Trophoblast cell (in vitro differentiated cells and primary cell): ENCODE results near the gene KIF3A.
A peak's percentile ranks its signal among the peaks of the same experiment; 100 is the strongest.

ENCODE experiments used
- DNase-seq, 2 donors: peaks; one replicate each; pipeline ENCODE4 v3.0.0-alpha.2; 2016
- H2AFZ ChIP-seq: 2 replicates; pipeline ENCODE4 v1.6.1; 2013; ENCODE audit warnings: low read length, moderate library complexity, mild to moderate bottlenecking; ENCODE audit not compliant: insufficient read depth, poor library complexity
- H2AK5ac ChIP-seq: 2 replicates; pipeline ENCODE4 v1.6.1; 2013; ENCODE audit warnings: mild to moderate bottlenecking, low read length
- H2BK120ac ChIP-seq: 2 replicates; pipeline ENCODE4 v1.6.1; 2013; ENCODE audit warnings: low read length, mild to moderate bottlenecking, moderate library complexity; ENCODE audit not compliant: insufficient read depth, poor library complexity
- H2BK12ac ChIP-seq: 2 replicates; pipeline ENCODE4 v1.6.1; 2013; ENCODE audit warnings: mild to moderate bottlenecking, low read length, moderate library complexity
- H2BK5ac ChIP-seq: 2 replicates; pipeline ENCODE4 v1.6.1; 2013; ENCODE audit warnings: low read length, low read depth, moderate library complexity, mild to moderate bottlenecking; ENCODE audit not compliant: poor library complexity
- H3K14ac ChIP-seq: 2 replicates; pipeline ENCODE4 v1.6.1; 2013; ENCODE audit warnings: mild to moderate bottlenecking, low read length
- H3K18ac ChIP-seq: 2 replicates; pipeline ENCODE4 v1.6.1; 2013; ENCODE audit warnings: mild to moderate bottlenecking, low read length
- H3K23ac ChIP-seq: 2 replicates; pipeline ENCODE4 v1.6.1; 2013; ENCODE audit warnings: low read length
- H3K27ac ChIP-seq: 2 replicates; pipeline ENCODE4 v1.5.1; 2013; ENCODE audit warnings: low read depth, mild to moderate bottlenecking, inconsistent platforms, low read length, moderate library complexity
- H3K27me3 ChIP-seq: 2 replicates; pipeline ENCODE4 v1.6.1; 2013; ENCODE audit warnings: inconsistent platforms, mild to moderate bottlenecking, low read length, moderate library complexity; ENCODE audit not compliant: insufficient read depth
- H3K36me3 ChIP-seq, 2 experiments: 1 replicate in 1 of 2; 2 replicates in 1 of 2; pipeline ENCODE4 v1.6.1; 2013; ENCODE audit warnings: low read length in 2 of 2, mild to moderate bottlenecking in 2 of 2, moderate library complexity in 1 of 2; ENCODE audit not compliant: insufficient read depth in 2 of 2, control insufficient read depth in 1 of 2
- H3K4ac ChIP-seq: 2 replicates; pipeline ENCODE4 v1.6.1; 2013; ENCODE audit warnings: low read depth, mild to moderate bottlenecking, low read length, moderate library complexity
- H3K4me1 ChIP-seq, 2 experiments: 1 replicate in 1 of 2; 2 replicates in 1 of 2; pipeline ENCODE4 v1.6.1; 2013; ENCODE audit warnings: low read length in 2 of 2, mild to moderate bottlenecking in 2 of 2, moderate library complexity in 1 of 2; ENCODE audit not compliant: insufficient read depth in 2 of 2, control insufficient read depth in 1 of 2
- H3K4me2 ChIP-seq: 2 replicates; pipeline ENCODE4 v1.6.1; 2013; ENCODE audit warnings: inconsistent platforms, mild to moderate bottlenecking, low read length, moderate library complexity
- H3K4me3 ChIP-seq: 2 replicates; pipeline ENCODE4 v1.5.1; 2013; ENCODE audit warnings: mild to moderate bottlenecking, low read depth, low read length, inconsistent platforms
- H3K79me1 ChIP-seq: one replicate; pipeline ENCODE4 v1.6.1; 2013; ENCODE audit warnings: low read length
- H3K79me2 ChIP-seq: 2 replicates; pipeline ENCODE4 v1.6.1; 2013; ENCODE audit warnings: low read length, mild to moderate bottlenecking; ENCODE audit not compliant: control insufficient read depth, insufficient read depth, poor library complexity
- H3K9ac ChIP-seq: 2 replicates; pipeline ENCODE4 v1.6.1; 2013; ENCODE audit warnings: mild to moderate bottlenecking, low read length
- H3K9me3 ChIP-seq: 2 replicates; pipeline ENCODE4 v1.6.1; 2013; ENCODE audit warnings: low read depth, mild to moderate bottlenecking, control low read depth, inconsistent platforms, low read length; ENCODE audit not compliant: insufficient read depth
- H4K12ac ChIP-seq: 2 replicates; pipeline ENCODE4 v1.6.1; 2013; ENCODE audit warnings: low read depth, mild to moderate bottlenecking, low read length, moderate library complexity
- H4K8ac ChIP-seq: 2 replicates; pipeline ENCODE4 v1.6.1; 2013; ENCODE audit warnings: low read depth, mild to moderate bottlenecking, low read length, moderate library complexity
- H4K91ac ChIP-seq: one replicate; pipeline ENCODE4 v1.6.1; 2013; ENCODE audit warnings: low read depth, mild to moderate bottlenecking, low read length, moderate library complexity
- WGBS: extraction: QIAGEN DNeasy Blood & Tissue Kit; methylation state at CpG from one replicate; pipeline ENCODE4 v1.1.7; 2013; ENCODE audit warnings: missing lambda C conversion rate; ENCODE audit not compliant: insufficient read length, insufficient coverage; ENCODE audit errors: extremely low coverage; 5-methylcytosine and 5-hydroxymethylcytosine counted together

The KIF3A gene

GRCh38 chr5:132667761-132668705, 69.3 kb downstream of the KIF3A start:
- Histone ChIP-seq H4K8ac (no peak overlapping the region), H3K18ac (no peak overlapping the region), H3K4me3 (no peak overlapping the region), H4K91ac (no peak overlapping the region), H3K9me3 (no peaks in the 10 kb centered on the region), H3K9ac (no peak overlapping the region), H2AFZ (no peak overlapping the region), H3K4me2 (no peak overlapping the region), H2BK5ac (no peak overlapping the region), H2BK12ac (no peak overlapping the region), H4K12ac (no peak overlapping the region), H3K27me3 (no peaks in the 10 kb centered on the region), H2AK5ac (no peak overlapping the region), H3K79me2 (no peaks in the 10 kb centered on the region), H3K23ac (no peak overlapping the region), H3K4me1 (no peaks in the 10 kb centered on the region), H3K27ac (no peak overlapping the region), H3K14ac (no peak overlapping the region), H2BK120ac (no peak overlapping the region), H3K36me3 (no peaks in the 10 kb centered on the region), H3K4ac (no peak overlapping the region), H3K79me1 (no peaks in the 10 kb centered on the region)
- WGBS: no CpG with 5 or more reads among the region's 22 CpGs
- no peak for DNase-seq

- H2AFZ ChIP-seq: no peak overlapping the region
- H3K36me3 ChIP-seq: no peaks in the 10 kb centered on the region
- H3K79me2 ChIP-seq: no peaks in the 10 kb centered on the region
- no peak overlapping the region for H3K27ac ChIP-seq
- H3K4me1 ChIP-seq: no peaks in the 10 kb centered on the region
- no peaks in the 10 kb centered on the region for H3K9me3 ChIP-seq
- no peak overlapping the region for H4K12ac ChIP-seq
- no CpG with 5 or more reads among the region's 10 CpGs for WGBS
- no peak overlapping the region for H2BK5ac ChIP-seq
- no peak overlapping the region for H3K4ac ChIP-seq
- H3K9ac ChIP-seq: no peak overlapping the region
- no peaks in the 10 kb centered on the region for H3K79me1 ChIP-seq
- H3K4me3 ChIP-seq: no peak overlapping the region
- no peaks in the 10 kb centered on the region for H3K27me3 ChIP-seq
- H3K14ac ChIP-seq: no peak overlapping the region
- no peak overlapping the region for H3K23ac ChIP-seq
- no peak overlapping the region for H3K4me2 ChIP-seq
- no peak overlapping the region for H2AK5ac ChIP-seq
- no peak overlapping the region for H4K91ac ChIP-seq
- H2BK12ac ChIP-seq: no peak overlapping the region
- DNase-seq: no peak
- no peak overlapping the region for H3K18ac ChIP-seq
- H2BK120ac ChIP-seq: no peak overlapping the region
- H4K8ac ChIP-seq: no peak overlapping the region
These were observed 70.0 kb downstream of the KIF3A start for GRCh38 chr5:132667309-132667708.

- H3K79me2 ChIP-seq: no peaks in the 10 kb centered on the region
- no peak overlapping the region for H4K8ac ChIP-seq
- H3K27ac ChIP-seq: no peak overlapping the region
- H3K4ac ChIP-seq: no peak overlapping the region
- H3K4me2 ChIP-seq: no peak overlapping the region
- no peak overlapping the region for H3K14ac ChIP-seq
- no peaks in the 10 kb centered on the region for H3K4me1 ChIP-seq
- no peak overlapping the region for H3K23ac ChIP-seq
- H2BK120ac ChIP-seq: no peak overlapping the region
- H2AK5ac ChIP-seq: no peak overlapping the region
- no peak overlapping the region for H3K9ac ChIP-seq
- H2BK12ac ChIP-seq: no peak overlapping the region
- no peaks in the 10 kb centered on the region for H3K27me3 ChIP-seq
- H3K18ac ChIP-seq: no peak overlapping the region
- no peaks in the 10 kb centered on the region for H3K36me3 ChIP-seq
- H4K12ac ChIP-seq: no peak overlapping the region
- H2BK5ac ChIP-seq: no peak overlapping the region
- WGBS: no CpG with 5 or more reads among the region's 16 CpGs
- no peak overlapping the region for H4K91ac ChIP-seq
- no peak for DNase-seq
- H3K9me3 ChIP-seq: no peaks in the 10 kb centered on the region
- H3K79me1 ChIP-seq: no peaks in the 10 kb centered on the region
- H3K4me3 ChIP-seq: peak overlapping the region; percentile 6
- H2AFZ ChIP-seq: no peak overlapping the region
These were observed 70.8 kb downstream of the KIF3A start for GRCh38 chr5:132666310-132667123.

GRCh38 chr5:132665574-132666080, 71.7 kb downstream of the KIF3A start:
- Histone ChIP-seq H3K79me1 (no peaks in the 10 kb centered on the region), H3K14ac (no peak overlapping the region), H2AFZ (no peak overlapping the region), H2AK5ac (no peak overlapping the region), H3K23ac (no peak overlapping the region), H3K79me2 (no peaks in the 10 kb centered on the region), H2BK5ac (no peak overlapping the region), H3K4me3 (no peak overlapping the region), H4K91ac (no peak overlapping the region), H4K12ac (no peak overlapping the region), H3K4me1 (no peaks in the 10 kb centered on the region), H3K9me3 (no peaks in the 10 kb centered on the region), H2BK12ac (no peak overlapping the region), H3K36me3 (no peaks in the 10 kb centered on the region), H3K4ac (no peak overlapping the region), H3K27ac (no peak overlapping the region), H4K8ac (no peak overlapping the region), H3K18ac (no peak overlapping the region), H3K4me2 (no peak overlapping the region), H3K9ac (no peak overlapping the region), H2BK120ac (no peak overlapping the region), H3K27me3 (no peaks in the 10 kb centered on the region)
- peak in 1 of 2 donors; percentile 19 for DNase-seq
- no CpG with 5 or more reads among the region's 21 CpGs for WGBS
